IPS-18c (cell line): Measurements from ENCODE around the gene EIF2B4.

Source experiments
- H3K4me3 ChIP-seq: 2 replicates; pipeline ENCODE4 v1.7.0; 2013; ENCODE audit warnings: low read depth, mild to moderate bottlenecking, low read length, moderate library complexity; ENCODE audit not compliant: insufficient read depth
- H3K9me3 ChIP-seq: one replicate; pipeline ENCODE4 v1.6.1; 2013; ENCODE audit warnings: mild to moderate bottlenecking, low read length, moderate library complexity; ENCODE audit not compliant: control insufficient read depth, insufficient read depth

The EIF2B4 gene

DNA sequence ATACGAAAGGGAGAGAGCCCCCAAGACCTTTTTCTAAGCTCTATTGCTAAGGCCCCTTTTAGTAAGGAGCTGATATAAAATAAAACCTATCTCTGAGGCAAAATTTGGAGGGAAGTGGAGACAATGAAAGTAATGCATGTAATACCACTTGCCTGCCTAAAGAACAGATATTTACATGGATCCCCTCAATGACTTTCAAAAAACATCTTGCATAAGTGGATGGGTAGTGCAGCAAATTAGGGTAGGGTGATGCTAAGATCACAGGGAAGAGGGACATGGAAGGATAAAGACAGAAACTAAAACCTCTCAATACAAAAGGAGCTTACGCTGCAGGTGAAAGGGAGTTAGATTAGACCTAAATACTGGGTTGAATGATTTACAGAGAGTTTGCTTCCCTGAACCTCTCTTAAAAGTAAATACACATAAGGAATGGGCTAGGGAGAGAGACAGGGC is 9.3 kb upstream of the EIF2B4 start:
- peak overlapping the region; percentile 60 for H3K4me3 ChIP-seq
- H3K9me3 ChIP-seq: no peaks in the 10 kb centered on the region

DNA sequence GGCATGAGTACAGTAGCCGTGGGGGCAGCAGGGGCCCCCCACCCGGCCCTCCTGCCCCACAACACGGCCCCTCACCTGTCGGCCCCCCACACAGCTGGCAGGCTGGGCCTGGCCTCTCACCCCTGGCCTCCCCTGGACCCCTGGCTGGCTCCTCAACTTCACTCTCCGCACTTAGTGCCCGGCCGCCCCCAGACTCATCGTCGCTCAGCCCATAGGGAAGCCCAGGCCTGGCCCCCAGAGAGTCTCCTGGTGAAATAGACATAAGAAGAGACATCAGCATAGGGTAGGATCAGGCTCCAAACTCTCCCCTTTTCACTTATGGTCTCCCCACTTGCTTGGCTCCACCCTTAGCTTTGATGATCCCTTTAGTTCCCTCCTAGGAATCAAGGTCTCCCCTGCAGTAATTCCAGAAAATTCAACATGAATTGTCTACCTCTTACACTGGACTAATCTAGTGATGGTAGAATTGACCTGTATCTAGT is 8.7 kb upstream of the EIF2B4 start:
- Histone ChIP-seq H3K4me3 (0 out of 2 replicates have a peak overlapping the region, but pooled peaks have one; percentile 60), H3K9me3 (no peaks in the 10 kb centered on the region)

DNA sequence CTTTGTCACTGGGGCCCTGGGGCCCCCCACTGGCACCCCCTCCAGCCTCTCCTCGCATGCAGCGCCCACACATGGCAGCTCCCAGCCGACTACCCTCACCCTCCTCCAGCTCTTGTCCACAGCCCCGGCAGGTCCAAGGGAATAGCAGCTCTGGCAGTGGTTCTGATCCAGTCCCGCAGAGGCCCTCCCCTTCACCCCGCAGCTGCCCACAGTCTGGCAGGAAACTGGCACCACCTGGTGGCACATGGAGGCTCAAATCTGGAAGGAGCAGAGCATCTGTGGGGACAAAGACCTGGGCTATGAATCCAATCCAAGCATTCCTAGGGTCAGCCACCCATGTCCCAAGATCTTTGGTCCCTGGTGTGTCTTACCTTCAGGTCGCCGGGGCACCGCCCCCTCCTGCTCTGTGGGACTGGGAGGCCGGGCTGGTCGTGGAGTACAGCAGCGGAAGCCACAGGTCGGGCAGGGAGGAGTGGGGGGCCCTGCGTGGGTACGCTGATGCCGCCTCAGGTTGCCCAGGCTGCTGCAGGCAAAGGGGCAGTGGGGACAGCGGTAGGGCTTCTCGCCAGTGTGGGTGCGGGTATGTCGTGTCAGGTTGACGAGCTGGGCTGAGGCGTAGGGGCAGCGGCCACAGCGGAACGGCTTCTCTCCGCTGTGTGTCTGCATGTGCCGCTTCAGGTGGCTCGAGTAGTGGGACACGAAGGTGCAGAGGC is 8.1 kb upstream of the EIF2B4 start:
- H3K9me3 ChIP-seq: no peaks in the 10 kb centered on the region
- no peak overlapping the region for H3K4me3 ChIP-seq

DNA sequence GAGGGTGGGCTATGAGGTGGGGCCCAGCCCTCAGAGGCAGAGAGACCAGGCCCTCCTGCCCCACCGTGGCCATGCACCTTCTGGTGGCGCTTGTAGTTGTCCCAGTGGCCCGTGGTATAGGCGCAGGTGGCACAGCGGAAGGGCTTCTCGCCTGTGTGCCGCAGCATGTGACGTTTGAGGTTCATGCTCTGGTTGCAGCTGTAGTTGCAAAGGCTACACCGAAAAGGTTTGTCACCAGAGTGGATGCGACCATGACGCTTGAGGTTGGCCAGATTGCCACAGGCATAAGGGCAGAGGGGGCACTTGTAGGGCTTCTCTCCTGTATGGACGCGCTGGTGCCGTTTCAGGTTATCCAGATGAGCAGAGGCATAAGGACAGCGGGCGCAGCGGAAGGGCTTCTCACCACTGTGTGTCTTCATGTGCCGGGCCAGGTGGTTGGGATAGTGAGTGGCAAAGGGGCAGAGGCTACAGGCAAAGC is 7.5 kb upstream of the EIF2B4 start:
- Histone ChIP-seq H3K4me3 (no peak overlapping the region), H3K9me3 (no peaks in the 10 kb centered on the region)

DNA sequence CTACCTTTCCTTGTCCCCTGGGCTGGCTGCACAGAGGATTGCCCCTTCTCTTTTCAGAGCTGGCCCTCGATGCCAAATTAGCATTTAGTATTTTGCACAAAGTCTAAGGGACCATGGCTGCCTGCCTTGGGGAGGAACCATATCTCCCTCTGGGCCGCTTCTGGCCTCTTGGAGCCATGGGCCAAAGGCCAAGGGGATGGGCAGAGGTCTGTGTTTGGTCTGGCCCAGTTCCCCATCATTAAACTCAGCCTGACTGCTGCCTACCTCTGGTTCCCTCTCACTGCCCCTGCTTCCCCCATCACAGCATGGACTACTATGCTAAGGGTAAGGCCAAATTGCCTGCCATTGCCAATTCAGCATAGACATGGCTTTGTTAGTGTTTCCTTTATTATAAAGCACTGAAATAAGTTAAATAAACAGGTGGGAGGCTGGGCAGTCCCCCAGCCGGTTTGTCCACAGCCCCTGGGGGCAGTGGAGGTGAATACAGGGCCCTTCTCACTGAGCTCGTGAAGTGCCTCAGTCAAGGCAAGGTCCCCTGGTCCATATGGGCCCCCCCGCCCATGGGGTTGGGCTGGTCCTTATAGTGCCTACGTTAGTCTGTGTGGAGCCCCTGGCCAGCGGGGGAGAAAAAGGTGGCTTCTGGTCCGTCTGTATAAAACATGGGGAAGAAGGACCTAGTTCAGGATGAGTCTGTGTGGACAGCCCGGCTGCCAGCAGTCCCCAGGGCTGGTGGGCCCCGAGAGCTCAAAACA is 6.9 kb upstream of the EIF2B4 start:
- H3K4me3 ChIP-seq: no peak overlapping the region
- no peaks in the 10 kb centered on the region for H3K9me3 ChIP-seq

DNA sequence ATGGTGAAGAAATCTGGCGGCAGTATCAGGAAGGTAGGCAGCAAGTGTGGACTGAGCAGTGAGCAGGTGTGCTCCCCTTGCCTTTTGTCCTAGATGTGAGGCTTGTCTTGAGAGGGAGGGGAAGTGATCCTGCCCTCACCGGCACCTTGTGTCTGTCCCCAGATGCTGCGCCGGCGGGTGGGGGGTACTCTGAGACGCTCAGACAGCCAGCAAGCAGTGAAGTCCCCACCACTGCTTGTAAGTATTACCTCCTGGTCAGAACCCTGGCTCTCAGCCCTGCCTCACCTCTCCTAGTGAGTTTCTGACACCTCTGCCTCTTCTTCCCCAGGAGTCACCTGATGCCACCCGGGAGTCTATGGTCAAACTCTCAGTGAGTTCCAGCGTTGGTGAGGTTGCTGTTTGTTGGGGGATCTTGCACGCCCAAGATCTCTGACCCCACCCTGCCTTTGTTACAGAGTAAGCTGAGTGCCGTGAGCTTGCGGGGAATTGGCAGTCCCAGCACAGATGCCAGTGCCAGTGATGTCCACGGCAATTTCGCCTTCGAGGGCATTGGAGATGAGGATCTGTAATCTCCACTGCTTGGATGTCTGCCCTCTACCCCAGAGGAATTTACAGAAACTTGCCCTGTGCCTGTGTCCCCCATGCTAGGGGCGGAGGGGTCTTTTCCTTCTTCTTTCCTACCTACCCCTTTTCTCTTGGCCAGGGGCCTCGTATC is 6.2 kb upstream of the EIF2B4 start:
- H3K9me3 ChIP-seq: no peaks in the 10 kb centered on the region

DNA sequence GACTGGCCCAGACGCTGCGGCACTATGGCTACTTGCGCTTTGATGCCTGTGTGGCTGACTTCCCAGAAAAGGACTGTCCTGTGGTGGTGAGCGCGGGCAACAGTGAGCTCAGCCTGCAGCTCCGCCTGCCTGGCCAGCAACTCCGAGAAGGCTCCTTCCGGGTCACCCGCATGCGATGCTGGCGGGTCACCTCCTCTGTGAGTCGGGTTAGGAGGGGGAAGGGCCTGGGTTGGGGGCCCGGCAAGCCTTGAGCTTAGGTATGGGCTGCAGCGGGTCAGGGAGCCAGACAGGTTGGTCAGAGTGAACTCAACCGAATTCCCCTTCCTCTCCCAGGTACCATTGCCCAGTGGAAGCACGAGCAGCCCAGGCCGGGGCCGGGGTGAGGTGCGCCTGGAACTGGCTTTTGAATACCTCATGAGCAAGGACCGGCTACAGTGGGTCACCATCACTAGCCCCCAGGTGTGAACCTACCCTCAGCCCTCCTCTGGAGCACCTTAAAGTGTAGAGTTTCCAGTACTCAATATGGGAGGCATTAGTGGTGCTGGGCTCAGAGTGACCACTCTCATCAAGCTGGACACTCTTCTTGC is 5.5 kb upstream of the EIF2B4 start:
- Histone ChIP-seq H3K9me3 (no peaks in the 10 kb centered on the region), H3K4me3 (no peak overlapping the region)

More for the DNA sequence above, 6.2 kb upstream of the EIF2B4 start:
- no peak overlapping the region; the same call in 1 of the 2 replicates for H3K4me3 ChIP-seq

DNA sequence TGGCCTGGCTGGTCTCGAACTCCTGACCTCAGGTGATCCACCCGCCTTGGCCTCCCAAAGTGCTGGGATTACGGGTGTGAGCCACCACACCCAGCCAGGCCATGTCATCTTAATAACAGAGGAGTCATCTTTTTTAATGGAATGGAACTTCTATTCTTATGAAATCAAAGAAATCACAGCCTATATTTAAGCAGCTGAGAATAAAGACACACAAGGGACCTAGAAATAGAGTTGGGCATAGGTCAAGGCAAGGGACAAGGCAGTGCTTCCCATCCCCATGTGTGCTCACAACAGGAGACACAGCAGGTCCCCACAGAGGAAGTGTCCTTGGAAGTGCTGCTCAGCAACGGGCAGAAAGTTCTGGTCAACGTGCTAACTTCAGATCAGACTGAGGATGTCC is 3.4 kb upstream of the EIF2B4 start:
- Histone ChIP-seq H3K9me3 (no peaks in the 10 kb centered on the region), H3K4me3 (no peak overlapping the region)

DNA sequence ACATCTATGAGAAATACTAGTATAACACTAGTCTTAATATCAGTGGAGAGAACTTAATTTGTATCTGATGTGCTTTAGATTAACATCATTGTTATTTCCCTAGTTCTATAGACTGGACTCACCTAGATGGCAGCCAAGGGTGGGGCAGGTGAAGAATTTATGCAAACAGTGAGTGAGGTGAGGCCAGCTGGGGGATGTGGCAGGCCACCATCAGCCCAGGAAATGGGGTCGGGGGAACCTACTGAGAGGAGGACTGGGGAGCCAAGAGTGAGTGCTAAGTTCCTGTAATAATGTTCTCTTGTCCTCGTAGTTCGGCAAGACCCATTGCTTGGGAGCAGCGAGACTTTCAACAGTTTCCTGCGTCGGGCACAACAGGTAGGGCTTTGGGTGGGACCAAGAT is 2.8 kb upstream of the EIF2B4 start:
- Histone ChIP-seq H3K9me3 (no peaks in the 10 kb centered on the region), H3K4me3 (no peak overlapping the region)

DNA sequence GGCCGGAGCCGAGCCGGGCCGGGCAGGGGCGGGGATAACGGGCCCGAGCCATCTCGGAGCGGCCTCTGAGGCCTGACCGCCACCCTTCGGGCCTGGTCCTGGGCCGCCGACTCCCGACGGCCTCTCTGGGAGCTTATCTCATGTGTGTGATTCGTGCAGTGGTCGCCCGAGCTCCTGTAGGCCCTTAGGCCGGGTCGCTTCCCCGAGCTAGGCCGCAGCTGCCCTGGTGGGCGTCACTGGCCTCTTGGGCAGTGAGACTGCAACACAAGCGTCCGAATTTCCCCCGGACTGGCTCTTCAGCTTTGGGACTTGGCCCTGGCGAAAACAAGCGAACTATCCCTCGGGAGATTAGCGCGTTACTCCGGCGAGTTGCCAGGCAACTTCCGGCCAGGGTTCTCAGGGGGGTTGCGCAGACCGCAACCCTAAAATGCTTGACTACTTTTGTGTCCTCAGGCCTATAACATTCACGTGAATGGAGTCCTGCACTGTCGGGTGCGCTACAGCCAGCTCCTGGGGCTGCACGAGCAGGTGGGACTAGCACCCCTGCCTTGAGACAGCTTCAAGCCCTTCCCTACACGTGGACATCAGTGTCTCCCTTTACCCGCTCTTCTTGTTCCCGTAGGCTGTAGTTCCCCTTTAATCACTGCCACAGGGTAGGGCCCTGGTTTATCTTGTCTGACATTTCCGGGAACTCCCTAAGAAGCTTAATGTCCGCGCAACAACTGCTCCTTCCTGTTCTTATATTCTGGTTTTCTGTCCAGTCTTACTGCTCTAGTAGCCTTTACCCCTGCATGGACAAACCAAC is 880 bp upstream of the EIF2B4 start:
- Histone ChIP-seq H3K9me3 (no peaks in the 10 kb centered on the region), H3K4me3 (peak overlapping the region; percentile 99)

DNA sequence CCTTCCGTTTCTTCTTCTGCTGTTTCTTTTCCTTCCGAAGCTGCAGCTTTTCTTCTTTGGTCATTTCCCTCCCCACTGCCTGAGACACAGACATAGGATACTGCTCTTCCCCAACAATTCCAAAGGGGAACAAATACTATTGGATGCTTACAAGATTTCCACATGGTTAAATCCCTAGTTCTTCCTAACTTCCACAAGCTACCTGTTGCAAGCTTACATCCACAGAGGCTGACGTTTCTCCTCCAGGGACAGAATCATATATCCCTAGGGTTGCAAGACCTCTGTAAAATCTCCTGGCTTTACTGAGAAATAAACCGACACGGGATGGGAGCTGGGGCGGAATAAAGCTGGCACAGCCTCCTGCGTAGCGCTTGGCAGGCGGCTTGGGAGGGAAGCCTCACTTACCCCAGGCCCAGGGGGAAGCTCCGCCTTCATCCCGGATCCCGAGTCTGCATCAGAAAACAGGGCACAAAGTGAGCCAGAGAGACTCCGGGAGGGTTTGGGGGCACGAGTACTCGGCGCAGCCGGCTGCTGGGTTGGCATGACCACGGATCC is 590 bp downstream of the EIF2B4 start:
- peak overlapping the region; percentile 99 for H3K4me3 ChIP-seq
- no peaks in the 10 kb centered on the region for H3K9me3 ChIP-seq

DNA sequence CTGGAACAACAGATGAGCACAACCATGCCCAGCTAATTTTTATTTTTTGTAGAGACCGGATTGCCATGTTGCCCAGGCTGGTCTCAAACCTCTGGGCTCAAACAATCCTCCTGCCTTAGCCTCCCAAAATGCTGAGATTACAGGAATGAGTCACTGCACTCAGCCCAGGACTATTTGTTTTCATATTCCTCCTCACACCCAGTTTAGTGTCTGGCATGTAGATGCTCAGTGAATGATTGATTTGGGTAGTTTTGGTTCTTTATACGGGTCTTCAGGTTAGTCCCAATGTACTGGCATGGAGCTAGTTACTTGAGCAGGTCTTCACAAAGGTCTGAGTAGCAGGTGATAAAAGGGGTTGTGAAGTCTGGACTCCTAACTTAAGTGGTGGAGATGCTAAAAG is 6.2 kb downstream of the EIF2B4 start:
- H3K4me3 ChIP-seq: no peak overlapping the region
- no peaks in the 10 kb centered on the region for H3K9me3 ChIP-seq

DNA sequence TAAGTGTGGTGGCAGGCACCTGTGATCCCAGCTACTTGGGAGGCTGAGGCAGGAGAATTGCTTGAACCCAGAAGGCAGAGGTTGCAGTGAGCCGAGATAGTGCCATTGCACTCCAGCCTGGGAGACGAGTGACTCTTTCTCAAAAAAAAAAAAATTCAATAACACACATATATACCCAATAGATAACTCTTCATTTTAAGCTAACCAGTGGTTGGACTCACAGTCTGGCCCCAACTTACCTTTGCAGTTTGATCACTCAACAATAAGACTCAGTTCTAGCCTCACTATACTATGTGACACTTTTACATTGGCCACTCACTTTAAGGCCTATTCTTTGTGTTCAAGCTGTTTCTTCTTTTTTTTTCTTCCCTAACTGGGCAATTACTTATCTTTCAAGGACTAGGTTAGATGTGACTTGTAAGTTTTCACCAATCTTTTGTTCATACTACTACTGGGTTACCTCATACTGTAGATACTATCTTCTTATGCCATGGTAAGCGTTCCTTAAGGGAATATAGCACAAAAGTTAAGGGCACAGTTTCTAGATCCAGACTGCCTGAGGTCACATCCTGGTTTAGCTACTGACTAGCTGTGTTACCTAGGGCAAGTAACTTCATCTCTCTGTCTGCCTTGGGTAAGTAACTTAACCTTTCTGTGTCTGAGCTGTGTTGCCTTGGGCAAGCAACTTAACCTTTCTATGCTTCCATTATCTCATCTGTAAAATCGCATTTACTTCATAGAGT is 7.3 kb downstream of the EIF2B4 start:
- no peak overlapping the region for H3K4me3 ChIP-seq
- no peaks in the 10 kb centered on the region for H3K9me3 ChIP-seq

DNA sequence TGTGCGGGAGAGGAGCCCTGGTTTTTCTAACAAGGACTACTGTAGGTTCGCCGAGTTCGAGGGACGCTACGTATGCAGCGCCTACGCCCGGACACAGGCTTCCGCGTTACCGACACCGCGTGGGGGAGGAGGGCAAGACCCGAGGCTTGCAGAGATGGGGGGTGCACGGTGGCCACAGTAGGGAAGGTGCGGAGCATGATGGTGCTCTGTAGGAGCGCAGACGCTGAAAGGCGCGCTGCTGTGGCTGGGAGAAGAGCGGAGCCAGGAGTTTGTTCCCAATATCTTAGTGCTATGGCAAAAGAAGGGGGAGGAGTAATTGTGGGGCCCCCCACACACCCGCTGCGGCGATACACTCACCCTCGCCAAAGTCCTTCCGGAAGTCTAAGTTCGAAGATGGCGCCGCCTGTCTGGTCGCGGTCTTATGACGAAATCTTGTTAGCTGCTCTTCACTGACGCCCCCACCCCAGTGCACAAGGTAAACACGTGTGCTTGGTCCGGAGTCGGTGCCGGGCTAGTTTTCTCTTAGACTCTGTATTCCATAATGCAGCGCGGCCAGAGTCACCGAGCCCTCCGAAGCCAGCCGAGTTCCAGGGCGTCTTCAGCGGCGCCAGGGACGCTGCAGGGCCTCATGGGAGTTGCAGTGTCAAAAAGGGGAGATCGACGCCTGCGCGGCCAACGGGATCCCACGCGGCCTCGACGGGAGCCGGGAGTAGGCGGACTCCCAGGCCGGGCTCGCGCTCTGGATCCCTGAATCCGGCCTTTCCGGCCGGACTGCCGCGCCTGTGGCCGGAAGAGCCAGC is 13.6 kb downstream of the EIF2B4 start, which contains the start of gene GTF3C2:
TSS of gene GTF3C2 (minus strand) at position 383 of the 800 bp plus-strand sequence. CDS start 13,210 bp downstream, outside the sequence.
- no peaks in the 10 kb centered on the region for H3K9me3 ChIP-seq
- peak within 1 kb of the TSS; percentile 96 for H3K4me3 ChIP-seq

DNA sequence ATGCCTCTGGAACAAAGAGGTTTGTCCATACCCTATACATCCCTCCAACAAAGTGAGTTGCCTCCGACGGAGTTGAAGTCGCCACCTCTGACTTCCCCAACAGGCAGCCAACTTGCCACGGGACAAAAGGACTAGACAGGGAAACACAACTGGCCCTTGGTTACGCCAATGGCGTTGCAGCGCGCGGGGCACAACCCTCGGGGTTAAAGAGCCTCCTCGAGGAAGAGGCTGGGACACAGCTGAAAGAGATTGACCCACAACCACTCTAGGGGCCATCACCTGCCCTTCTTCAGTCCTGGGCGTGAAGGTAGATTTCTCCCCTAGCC is 14.1 kb downstream of the EIF2B4 start:
- peak overlapping the region; percentile 96 for H3K4me3 ChIP-seq
- H3K9me3 ChIP-seq: no peaks in the 10 kb centered on the region
